ENCODE results near the gene BCDIN3D.

DNA sequence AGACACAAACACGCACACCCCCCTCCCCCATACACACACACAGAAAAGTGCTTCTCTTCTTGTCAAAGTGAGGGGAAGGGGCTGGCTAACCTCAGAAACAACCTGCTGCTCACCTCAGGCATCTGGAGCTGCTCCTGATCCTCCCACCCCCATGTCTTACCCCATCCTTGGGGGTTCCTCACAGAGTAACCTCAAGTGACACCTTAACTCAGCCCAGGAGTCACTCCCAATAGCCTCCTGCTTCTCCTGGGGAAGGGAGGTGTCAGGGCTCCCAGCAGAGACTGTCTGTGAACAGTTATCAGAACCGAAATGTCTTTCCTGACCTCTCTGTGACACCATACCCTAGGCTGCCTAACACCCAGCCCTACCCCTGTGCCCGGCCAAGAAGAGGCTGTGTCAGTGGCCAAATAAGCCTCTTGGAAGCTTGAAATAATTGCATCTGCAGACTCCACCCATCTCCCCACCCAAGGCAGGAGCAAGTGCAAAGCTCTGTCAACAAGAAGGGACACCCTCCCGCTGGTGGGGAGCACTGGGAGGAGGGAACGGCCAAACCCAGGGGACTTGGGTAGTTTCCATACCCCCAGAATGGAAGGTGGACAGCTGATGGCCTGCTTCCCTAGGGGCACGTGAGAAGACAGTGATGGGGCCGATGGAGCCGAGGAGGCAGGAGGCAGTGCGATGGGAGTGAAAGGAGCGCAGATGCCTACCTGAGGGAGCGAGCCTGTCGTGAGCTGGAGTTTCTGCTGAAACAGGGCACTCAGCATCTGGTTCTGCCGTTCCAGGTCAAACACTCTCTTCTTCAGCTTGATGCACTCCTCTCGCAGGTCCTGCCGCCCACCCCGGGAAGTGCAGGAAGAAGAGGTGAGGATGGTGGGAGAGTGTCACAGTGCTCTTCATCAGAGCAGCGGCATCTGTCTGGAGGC, 41.5 kb downstream of the BCDIN3D start:
- TF ChIP-seq, protein P1, sequence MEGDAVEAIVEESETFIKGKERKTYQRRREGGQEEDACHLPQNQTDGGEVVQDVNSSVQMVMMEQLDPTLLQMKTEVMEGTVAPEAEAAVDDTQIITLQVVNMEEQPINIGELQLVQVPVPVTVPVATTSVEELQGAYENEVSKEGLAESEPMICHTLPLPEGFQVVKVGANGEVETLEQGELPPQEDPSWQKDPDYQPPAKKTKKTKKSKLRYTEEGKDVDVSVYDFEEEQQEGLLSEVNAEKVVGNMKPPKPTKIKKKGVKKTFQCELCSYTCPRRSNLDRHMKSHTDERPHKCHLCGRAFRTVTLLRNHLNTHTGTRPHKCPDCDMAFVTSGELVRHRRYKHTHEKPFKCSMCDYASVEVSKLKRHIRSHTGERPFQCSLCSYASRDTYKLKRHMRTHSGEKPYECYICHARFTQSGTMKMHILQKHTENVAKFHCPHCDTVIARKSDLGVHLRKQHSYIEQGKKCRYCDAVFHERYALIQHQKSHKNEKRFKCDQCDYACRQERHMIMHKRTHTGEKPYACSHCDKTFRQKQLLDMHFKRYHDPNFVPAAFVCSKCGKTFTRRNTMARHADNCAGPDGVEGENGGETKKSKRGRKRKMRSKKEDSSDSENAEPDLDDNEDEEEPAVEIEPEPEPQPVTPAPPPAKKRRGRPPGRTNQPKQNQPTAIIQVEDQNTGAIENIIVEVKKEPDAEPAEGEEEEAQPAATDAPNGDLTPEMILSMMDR (IDR thresholded peaks at IDR 0.05) = no peak
- no peak for TF ChIP-seq POLR2A (IDR thresholded peaks at IDR 0.05)

Data from heart left ventricle (tissue), 13 donors.